B cell (primary cell): ENCODE data around the gene CNTN3. TPM values are rescaled to one million over a fixed set of nuclear protein-coding genes. Genes with fewer than 3 reads are reported as not detected.

ENCODE experiments used
- ATAC-seq: fragments of 200-7000 bp; cut with Tn5 transposase; one replicate; pipeline ENCODE4 v1.10.0; 2021; ENCODE audit warnings: low read depth, mild to moderate bottlenecking, moderate number of reproducible peaks, moderate library complexity
- CTCF ChIA-PET: fragments of 350-600 bp; sonication (Branson Sonifier 250); formaldehyde crosslinking; loops from one replicate; lab custom pipeline; 2021; ENCODE audit warnings: antibody characterized with exemption, inconsistent platforms; lab: Charles Lee
- POLR2A ChIA-PET: fragments of 350-600 bp; sonication (Branson Sonifier 250); formaldehyde crosslinking; loops from one replicate; lab custom pipeline; 2021; ENCODE audit warnings: antibody characterized with exemption; lab: Charles Lee
- DNase-seq: peaks from one replicate; pipeline ENCODE4 v3.0.0; 2013
- H2AFZ ChIP-seq: 2 replicates; pipeline ENCODE4 v1.6.1; 2012; ENCODE audit warnings: mild to moderate bottlenecking, low read depth, low read length; ENCODE audit not compliant: insufficient read depth, poor library complexity, severe bottlenecking
- H3K27ac ChIP-seq, 2 donors: 1 replicate in 1 of 2; 2 replicates in 1 of 2; pipeline ENCODE4 v1.5.1; 2012 to 2013; ENCODE audit warnings: low read length in 2 of 2, mild to moderate bottlenecking in 2 of 2, moderate library complexity in 1 of 2
- H3K27me3 ChIP-seq, 4 experiments: fragments of 200-600 bp in 1 of 4; sonication (generic) in 1 of 4; replicated peaks in 1 of 4; 1 replicate in 2 of 4; 2 replicates in 2 of 4; pipeline versions ENCODE4 v1.6.1 to v1.7.0; 2013 to 2016; ENCODE audit warnings: low read length in 3 of 4, mild to moderate bottlenecking in 2 of 4, mixed read lengths in 1 of 4, moderate library complexity in 1 of 4; ENCODE audit not compliant: insufficient read depth in 4 of 4, control insufficient read depth in 3 of 4; ENCODE audit errors: control extremely low read depth in 1 of 4
- H3K36me3 ChIP-seq, 2 experiments: replicated peaks in 1 of 2; 1 replicate in 1 of 2; 2 replicates in 1 of 2; pipeline versions ENCODE4 v1.6.1 to v1.7.1; 2013; ENCODE audit warnings: low read length in 1 of 2; ENCODE audit not compliant: insufficient read depth in 2 of 2, control insufficient read depth in 1 of 2; ENCODE audit errors: control extremely low read depth in 1 of 2, extremely low read depth in 1 of 2
- H3K4me1 ChIP-seq, 2 donors: fragments of 200-600 bp in 1 of 2; sonication (generic) in 1 of 2; 1 replicate in 1 of 2; 2 replicates in 1 of 2; pipeline versions ENCODE4 v1.5.1 to v1.6.1; 2013 to 2017; ENCODE audit warnings: low read length in 2 of 2; ENCODE audit not compliant: control insufficient read depth in 2 of 2, insufficient read depth in 2 of 2
- H3K4me2 ChIP-seq: replicated peaks from 2 replicates; pipeline ENCODE3; 2012; ENCODE audit warnings: mild to moderate bottlenecking, low read depth, low read length; ENCODE audit not compliant: poor library complexity, severe bottlenecking
- H3K4me3 ChIP-seq, 5 experiments: fragments of 200-600 bp in 1 of 5; sonication (generic) in 1 of 5; 1 replicate in 3 of 5; 2 replicates in 2 of 5; pipeline versions ENCODE4 v1.5.1 to v1.7.0; 2011 to 2016; ENCODE audit warnings: low read length in 4 of 5, mild to moderate bottlenecking in 4 of 5, low read depth in 2 of 5, control low read depth in 1 of 5, moderate library complexity in 1 of 5; ENCODE audit not compliant: insufficient read depth in 1 of 5; ENCODE audit errors: control extremely low read depth in 1 of 5, extremely low read depth in 1 of 5
- H3K79me2 ChIP-seq: fragments of 200-600 bp; sonication (generic); one replicate; pipeline ENCODE4 v1.6.0; 2016; ENCODE audit warnings: low read length; ENCODE audit not compliant: control insufficient read depth, insufficient read depth
- H3K9ac ChIP-seq: fragments of 200-600 bp; sonication (generic); 2 replicates; pipeline ENCODE4 v1.6.1; 2017; ENCODE audit warnings: mild to moderate bottlenecking, low read length, moderate library complexity
- H3K9me3 ChIP-seq, 3 donors: one replicate each; pipeline versions ENCODE4 v1.6.1 to v1.7.1; 2013; ENCODE audit warnings: low read length in 2 of 3; ENCODE audit not compliant: control insufficient read depth in 2 of 3, insufficient read depth in 1 of 3; ENCODE audit errors: control extremely low read depth in 1 of 3
- H4K20me1 ChIP-seq: 2 replicates; pipeline ENCODE4 v1.6.0; 2012; ENCODE audit warnings: mild to moderate bottlenecking, low read length; ENCODE audit not compliant: insufficient read depth, control insufficient read depth, poor library complexity, severe bottlenecking
- H3K27ac Mint-ChIP-seq: one replicate; pipeline ENCODE4 v1.8.0; 2021; ENCODE audit warnings: mixed read lengths
- H3K27me3 Mint-ChIP-seq: one replicate; pipeline ENCODE4 v1.8.0; 2021; ENCODE audit warnings: mixed read lengths
- H3K4me1 Mint-ChIP-seq: one replicate; pipeline ENCODE4 v1.8.0; 2021; ENCODE audit warnings: mixed read lengths
- H3K4me3 Mint-ChIP-seq: one replicate; pipeline ENCODE4 v1.8.0; 2021; ENCODE audit warnings: mixed read lengths
- H3K9me3 Mint-ChIP-seq: one replicate; pipeline ENCODE4 v1.8.0; 2022; ENCODE audit warnings: mixed read lengths; ENCODE audit not compliant: insufficient read depth
- EZH2 ChIP-seq: IDR thresholded peaks from 2 replicates; pipeline ENCODE4 v1.6.1; 2012; ENCODE audit warnings: borderline replicate concordance, low read depth, mild to moderate bottlenecking, moderate library complexity, low read length; ENCODE audit not compliant: insufficient read depth, poor library complexity, severe bottlenecking
- WGBS: methylation state at CpG from one replicate; pipeline ENCODE4 v1.1.5; 2013; ENCODE audit warnings: missing lambda C conversion rate; ENCODE audit not compliant: insufficient coverage; 5-methylcytosine and 5-hydroxymethylcytosine counted together
- intact Hi-C: fragments of 100-400 bp; cut with micrococcal nuclease; formaldehyde crosslinking; loops from one replicate; pipeline ENCODE4 v1.10.0; 2022
- polyA plus RNA-seq: library from polyadenylated mRNA; depleted of rRNA; stranded (reverse); fragments of >200 nt; gene quantifications from 2 replicates; pipeline ENCODE4 v1.2.3, GENCODE V29; 2012
- total RNA-seq, 2 donors: library from RNA; stranded (reverse); fragments of 120-200 nt in 1 of 2; gene quantifications; 1 replicate in 1 of 2; 2 replicates in 1 of 2; pipeline versions ENCODE4 v1.2.3 to v1.2.4, GENCODE V29; 2013 to 2022
- TF ChIP-seq, protein P1 (sequence below): fragments of 200-600 bp; IDR thresholded peaks from one replicate; pipeline ENCODE4 v1.8.0; 2022; ENCODE audit warnings: antibody characterized with exemption, mild to moderate bottlenecking

Gene CNTN3
- total and polyA plus RNA-seq, 2 donors (not counting 1 experiment from before 2014, with no cell fraction given), result not detected

DNA sequence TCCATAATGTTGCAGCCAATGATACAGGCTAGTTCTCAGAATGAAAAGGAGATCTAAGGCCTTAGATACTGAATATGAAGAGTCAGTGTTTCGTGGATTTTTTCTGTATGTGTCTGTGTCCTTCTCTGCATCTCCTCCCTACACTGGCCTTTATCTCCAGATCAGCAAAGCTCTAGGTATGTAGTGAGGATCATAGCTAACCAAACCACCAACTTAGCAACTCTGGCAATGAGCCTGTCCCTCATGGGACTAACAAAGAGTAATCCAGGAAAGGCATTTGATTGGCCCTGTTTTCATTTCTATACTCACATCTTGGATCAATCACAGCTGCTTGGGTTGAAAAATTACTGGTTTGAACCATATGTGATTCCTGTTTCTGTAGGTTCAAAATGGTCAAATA, 18.6 kb upstream of the CNTN3 start:
- TF ChIP-seq, protein P1, sequence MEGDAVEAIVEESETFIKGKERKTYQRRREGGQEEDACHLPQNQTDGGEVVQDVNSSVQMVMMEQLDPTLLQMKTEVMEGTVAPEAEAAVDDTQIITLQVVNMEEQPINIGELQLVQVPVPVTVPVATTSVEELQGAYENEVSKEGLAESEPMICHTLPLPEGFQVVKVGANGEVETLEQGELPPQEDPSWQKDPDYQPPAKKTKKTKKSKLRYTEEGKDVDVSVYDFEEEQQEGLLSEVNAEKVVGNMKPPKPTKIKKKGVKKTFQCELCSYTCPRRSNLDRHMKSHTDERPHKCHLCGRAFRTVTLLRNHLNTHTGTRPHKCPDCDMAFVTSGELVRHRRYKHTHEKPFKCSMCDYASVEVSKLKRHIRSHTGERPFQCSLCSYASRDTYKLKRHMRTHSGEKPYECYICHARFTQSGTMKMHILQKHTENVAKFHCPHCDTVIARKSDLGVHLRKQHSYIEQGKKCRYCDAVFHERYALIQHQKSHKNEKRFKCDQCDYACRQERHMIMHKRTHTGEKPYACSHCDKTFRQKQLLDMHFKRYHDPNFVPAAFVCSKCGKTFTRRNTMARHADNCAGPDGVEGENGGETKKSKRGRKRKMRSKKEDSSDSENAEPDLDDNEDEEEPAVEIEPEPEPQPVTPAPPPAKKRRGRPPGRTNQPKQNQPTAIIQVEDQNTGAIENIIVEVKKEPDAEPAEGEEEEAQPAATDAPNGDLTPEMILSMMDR, result no peak
- TF ChIP-seq EZH2, result no peak
- no peaks in the 10 kb centered on the region for H3K4me1 Mint-ChIP-seq
- ChIA-PET POLR2A (no interaction called here), CTCF (no interaction called here)
- Histone ChIP-seq H3K9ac (no peak overlapping the region), H2AFZ (no peak overlapping the region), H3K4me2 (no peak overlapping the region), H4K20me1 (no peaks in the 10 kb centered on the region), H3K79me2 (no peaks in the 10 kb centered on the region), H3K4me1 (no peaks in the 10 kb centered on the region), H3K9me3 (no peaks in the 10 kb centered on the region), H3K36me3 (no peaks in the 10 kb centered on the region), H3K27me3 (no peaks in the 10 kb centered on the region), H3K27ac (no peak overlapping the region), H3K4me3 (no peak overlapping the region)
- H3K9me3 Mint-ChIP-seq, result peaks cover 3% of the 10 kb centered on the region
- no CpG with 5 or more reads among the region's 1 CpG for WGBS
- no peaks in the 10 kb centered on the region for H3K27me3 Mint-ChIP-seq
- ATAC-seq (no peak), DNase-seq (no peak)
- no peak overlapping the region for H3K27ac Mint-ChIP-seq
- H3K4me3 Mint-ChIP-seq, result no peak overlapping the region
- intact Hi-C loops, result no loop called here

DNA sequence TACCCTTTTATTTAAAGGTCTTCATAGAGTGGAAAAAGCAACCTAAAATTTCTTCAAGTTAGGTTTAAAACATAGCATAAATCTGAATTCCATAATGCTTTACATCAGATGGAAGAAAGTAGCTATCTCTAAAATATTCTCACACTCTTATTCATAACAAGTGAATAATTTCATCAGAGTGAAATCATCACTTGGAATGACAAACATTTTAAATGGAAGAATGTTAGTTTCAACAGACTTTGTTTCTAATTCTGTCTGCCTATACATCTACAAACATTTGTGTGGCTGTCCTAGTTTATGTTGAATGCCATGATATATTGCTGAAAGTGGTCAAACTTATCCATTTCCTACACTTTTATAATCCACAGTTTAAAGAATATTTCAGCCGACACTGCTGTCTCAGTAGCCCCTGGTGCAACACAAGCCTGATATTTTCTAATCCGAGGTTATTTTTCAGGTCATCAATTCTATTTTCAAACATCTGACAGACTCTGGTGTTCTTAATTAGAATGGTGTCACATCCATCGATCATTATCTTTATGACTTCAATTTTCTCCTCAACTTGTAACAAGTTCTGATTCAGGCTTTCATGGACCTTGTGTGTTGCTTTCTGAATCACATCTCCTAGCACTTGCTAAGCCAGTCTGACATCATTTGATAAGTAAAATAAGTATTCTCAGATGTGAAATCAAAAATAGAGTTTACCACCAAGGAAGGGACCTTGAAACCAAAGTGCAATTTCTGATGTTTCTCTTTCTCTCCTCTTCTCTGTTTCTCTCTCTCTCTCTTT, 17.1 kb upstream of the CNTN3 start:
- CTCF ChIA-PET, result no interaction called here
- H3K4me3 Mint-ChIP-seq, result no peak overlapping the region
- Histone ChIP-seq H3K36me3 (no peaks in the 10 kb centered on the region), H3K9me3 (no peaks in the 10 kb centered on the region), H3K4me2 (no peak overlapping the region), H3K27me3 (no peaks in the 10 kb centered on the region), H3K4me1 (no peaks in the 10 kb centered on the region), H3K79me2 (no peaks in the 10 kb centered on the region), H3K4me3 (no peak overlapping the region), H3K9ac (no peak overlapping the region), H3K27ac (no peak overlapping the region), H2AFZ (no peak overlapping the region), H4K20me1 (no peaks in the 10 kb centered on the region)
- H3K9me3 Mint-ChIP-seq, result peaks cover 3% of the 10 kb centered on the region
- no peak overlapping the region for H3K27ac Mint-ChIP-seq
- no peaks in the 10 kb centered on the region for H3K27me3 Mint-ChIP-seq
- ATAC-seq (no peak), DNase-seq (no peak)
- TF ChIP-seq, protein P1, result no peak
- no peak for TF ChIP-seq EZH2
- intact Hi-C loops, result no loop called here
- POLR2A ChIA-PET, result no interaction called here
- H3K4me1 Mint-ChIP-seq, result no peaks in the 10 kb centered on the region
- WGBS, result no CpG with 5 or more reads among the region's 3 CpGs
